ENCODE measurements around the gene ANAPC2.
A peak's percentile ranks its signal among the peaks of the same experiment; 100 is the strongest.

ANAPC2 gene

DNA sequence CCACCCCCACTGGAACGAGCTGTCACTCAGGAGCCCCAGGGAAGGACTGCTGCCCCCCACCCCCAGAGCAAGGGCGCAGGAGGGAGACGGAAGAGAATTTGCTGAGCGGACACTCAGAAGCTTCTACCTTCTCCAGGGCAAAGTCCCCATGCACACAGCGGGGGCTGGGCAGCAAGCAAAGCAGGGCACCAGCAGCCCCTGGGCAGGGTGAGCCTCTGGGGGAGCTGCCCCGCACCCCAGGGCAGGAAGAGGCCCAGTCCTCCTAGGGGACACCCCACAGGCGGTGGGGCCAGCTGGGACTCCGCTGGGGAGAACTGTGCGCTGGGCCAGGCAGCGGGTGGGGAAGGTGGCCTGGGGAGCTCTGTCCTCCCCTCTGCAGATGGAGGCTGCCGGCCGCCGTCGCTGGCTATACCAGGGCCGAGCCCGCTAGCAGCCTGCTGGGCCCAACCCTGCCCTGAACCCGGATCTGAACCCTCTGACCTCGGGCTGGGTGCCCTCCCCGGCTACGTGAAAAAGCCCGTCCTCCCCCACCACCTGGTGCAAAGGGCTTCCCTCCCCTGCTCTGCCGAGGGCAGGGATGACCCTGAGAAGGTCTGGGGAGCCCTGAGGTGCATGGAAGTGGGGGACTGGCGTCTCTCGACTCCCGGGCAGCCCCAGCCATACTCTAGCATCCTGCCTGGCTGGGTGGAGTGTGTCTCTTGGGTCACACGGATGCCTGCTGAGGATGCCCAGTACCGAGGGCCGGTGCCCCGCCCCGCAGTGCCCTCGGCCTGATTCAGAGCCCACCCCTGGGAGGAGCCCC, 41.7 kb upstream of the ANAPC2 start:
- Mint-ChIP-seq H3K27ac (no peak overlapping the region), H3K4me1 (peaks cover 14% of the 10 kb centered on the region), H3K4me3 (no peak overlapping the region), H3K27me3 (peaks cover 43% of the 10 kb centered on the region), H3K36me3 (no peaks in the 10 kb centered on the region), H3K9me3 (no peaks in the 10 kb centered on the region)
- no peak for ATAC-seq

DNA sequence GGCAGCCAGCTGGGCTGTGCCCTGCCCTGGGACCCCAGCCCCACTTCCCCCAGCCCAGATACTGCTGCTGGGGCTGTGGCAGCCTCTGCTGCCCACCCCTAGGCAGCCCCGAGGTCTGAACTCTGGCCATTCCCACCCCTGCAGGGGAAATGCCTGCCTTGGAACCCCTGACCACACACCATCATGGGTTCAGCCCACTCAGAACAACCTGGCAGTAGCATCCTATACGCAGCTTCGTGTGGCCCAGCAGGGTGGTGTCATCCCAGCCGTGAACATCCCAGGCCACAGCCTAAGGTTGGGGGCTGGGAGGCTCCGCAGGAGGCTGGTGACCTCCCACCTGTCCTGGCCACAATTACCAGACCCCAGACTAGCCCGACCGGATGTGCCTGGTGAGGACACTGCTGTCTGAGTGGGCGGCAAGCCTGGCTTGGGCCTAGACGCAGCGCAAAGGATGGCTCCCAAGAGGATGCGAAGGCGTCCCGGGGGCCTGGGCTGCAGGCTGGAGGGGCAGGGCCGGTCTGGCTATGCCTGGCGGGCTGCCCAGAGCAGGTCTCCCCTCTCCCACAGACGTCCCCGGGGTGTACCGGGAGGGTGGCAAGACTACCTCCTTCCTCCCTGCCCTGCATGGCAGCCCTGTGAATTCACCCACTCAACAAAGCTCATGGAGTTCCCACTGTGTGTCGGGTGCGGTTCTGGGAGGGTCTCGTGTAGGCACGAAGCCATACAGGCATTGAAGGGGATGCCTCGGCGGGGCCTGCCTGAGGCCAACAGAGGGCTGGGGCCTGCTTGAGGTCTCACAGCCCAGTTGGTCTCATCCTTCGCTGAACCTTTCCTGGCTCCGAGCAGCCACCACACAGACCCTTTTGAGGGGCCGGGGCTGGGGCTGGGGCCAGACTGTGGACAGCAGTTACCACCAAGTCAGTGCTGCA, 40.9 kb upstream of the ANAPC2 start:
- no peaks in the 10 kb centered on the region for H3K36me3 Mint-ChIP-seq
- no peak overlapping the region for H3K27ac Mint-ChIP-seq
- H3K4me1 Mint-ChIP-seq, result peaks cover 7% of the 10 kb centered on the region
- H3K9me3 Mint-ChIP-seq, result no peaks in the 10 kb centered on the region
- ATAC-seq, result no peak
- H3K4me3 Mint-ChIP-seq, result no peak overlapping the region
- peaks cover 35% of the 10 kb centered on the region for H3K27me3 Mint-ChIP-seq

DNA sequence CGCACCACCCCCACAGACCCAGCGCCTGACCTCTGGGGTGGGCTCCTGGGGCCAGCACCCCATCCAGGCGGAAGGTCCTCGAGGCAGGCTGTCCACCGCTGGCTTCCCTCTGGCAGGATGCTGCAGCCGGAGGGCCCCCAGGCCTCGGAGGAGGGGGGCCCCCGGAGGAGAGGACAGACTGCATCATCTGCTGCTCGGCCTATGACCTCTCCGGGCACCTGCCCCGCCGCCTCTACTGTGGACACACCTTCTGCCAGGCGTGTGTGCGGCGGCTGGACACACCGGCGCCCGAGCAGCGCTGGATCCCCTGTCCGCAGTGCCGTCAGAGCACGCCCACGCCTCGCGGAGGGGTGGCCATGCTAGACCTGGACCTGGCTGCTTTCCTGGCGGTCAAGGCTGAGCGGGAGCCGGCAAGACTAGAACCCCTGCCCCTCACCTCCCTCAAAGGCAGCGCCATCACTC, 40.2 kb upstream of the ANAPC2 start:
- H3K27me3 Mint-ChIP-seq, result peaks cover 35% of the 10 kb centered on the region
- H3K36me3 Mint-ChIP-seq, result no peaks in the 10 kb centered on the region
- H3K4me3 Mint-ChIP-seq, result no peak overlapping the region
- no peak overlapping the region for H3K27ac Mint-ChIP-seq
- ATAC-seq, result no peak
- H3K4me1 Mint-ChIP-seq, result peaks cover 13% of the 10 kb centered on the region
- H3K9me3 Mint-ChIP-seq, result no peaks in the 10 kb centered on the region

DNA sequence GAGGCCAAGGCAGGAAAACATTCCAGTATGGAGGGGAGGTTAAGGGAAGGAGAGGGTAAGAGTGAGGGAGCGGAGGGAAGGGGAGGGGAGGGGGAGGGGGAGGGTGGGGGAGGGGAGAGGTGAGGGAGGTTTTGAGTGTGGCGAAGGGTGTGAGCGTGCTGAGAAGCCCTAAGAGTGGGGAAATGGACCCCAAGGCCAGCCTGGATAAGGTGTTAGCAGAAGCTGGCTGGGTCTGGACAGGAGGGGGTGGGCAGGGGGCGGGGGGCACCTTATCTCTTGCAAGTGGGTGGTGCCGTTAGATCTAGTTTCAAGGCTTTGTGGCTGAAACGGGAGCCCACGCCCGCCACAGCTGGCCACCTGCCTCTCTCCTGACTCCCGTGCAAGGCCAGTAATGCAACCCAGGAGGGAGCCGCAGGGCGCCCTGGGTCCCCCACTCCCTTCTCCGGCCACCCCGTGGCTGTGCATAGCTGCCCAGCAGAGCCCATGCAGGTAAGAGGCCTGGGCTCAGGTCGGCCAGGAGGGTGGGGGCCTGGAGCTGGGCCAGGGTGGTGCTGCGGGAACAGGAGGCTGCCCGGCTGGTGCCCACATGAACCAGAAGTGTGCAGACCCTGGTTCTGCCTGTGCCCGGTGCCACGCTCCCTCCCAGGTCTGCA, 39.6 kb upstream of the ANAPC2 start:
- Mint-ChIP-seq H3K4me1 (peaks cover 16% of the 10 kb centered on the region), H3K36me3 (no peaks in the 10 kb centered on the region), H3K27ac (peak overlapping the region; percentile 58), H3K27me3 (peaks cover 35% of the 10 kb centered on the region), H3K9me3 (no peaks in the 10 kb centered on the region), H3K4me3 (no peak overlapping the region)
- no peak for ATAC-seq

DNA sequence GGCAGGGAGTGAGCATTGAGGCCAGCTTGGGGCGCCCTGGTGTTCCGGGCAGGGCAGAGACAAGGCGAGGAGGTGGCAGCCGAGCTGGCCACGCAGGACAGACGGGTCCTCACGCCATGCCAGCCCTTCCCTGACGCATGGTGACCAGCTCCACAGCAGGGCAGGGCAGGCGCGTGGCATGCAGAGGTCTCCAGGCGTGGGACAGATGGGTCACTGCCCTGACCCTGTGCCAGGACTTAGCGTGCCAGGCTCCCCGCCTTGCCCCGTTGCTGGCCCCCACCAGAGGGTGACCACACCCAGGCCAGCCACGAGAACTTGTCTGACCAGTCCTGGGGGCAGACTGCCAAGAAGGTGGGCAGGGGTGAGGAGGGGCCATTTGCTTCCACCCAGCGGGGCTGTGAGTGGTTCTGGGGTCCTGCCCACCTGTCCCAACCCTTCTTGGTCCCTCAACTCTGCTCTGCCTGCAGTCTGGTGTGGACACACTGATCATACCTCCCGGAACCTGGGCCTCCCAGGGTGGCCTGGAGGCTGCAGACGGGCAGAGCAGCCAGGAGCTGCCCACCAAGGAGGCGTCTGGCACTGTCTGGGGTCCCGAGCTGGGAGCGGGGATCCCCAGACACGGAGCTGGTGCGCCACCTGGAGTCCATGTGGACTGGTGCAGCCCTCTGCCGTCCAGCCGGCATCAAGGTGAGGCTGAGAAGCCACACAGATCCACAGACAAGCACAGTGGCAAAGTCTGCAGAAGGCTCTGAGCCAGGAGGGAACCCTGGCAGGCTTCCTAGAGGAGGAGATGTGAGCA, 38.9 kb upstream of the ANAPC2 start, which contains the start of gene RNF224:
Gene RNF224 (plus strand): TSS at position 449 of the 799 bp plus-strand sequence. CDS start 834 bp downstream, outside the sequence.
- Mint-ChIP-seq H3K27me3 (peaks cover 31% of the 10 kb centered on the region), H3K9me3 (no peaks in the 10 kb centered on the region), H3K36me3 (no peaks in the 10 kb centered on the region), H3K4me3 (no peak within 1 kb of the TSS), H3K4me1 (peaks cover 20% of the 10 kb centered on the region), H3K27ac (peak within 1 kb of the TSS; percentile 58)
- ATAC-seq, result peak; percentile 60

DNA sequence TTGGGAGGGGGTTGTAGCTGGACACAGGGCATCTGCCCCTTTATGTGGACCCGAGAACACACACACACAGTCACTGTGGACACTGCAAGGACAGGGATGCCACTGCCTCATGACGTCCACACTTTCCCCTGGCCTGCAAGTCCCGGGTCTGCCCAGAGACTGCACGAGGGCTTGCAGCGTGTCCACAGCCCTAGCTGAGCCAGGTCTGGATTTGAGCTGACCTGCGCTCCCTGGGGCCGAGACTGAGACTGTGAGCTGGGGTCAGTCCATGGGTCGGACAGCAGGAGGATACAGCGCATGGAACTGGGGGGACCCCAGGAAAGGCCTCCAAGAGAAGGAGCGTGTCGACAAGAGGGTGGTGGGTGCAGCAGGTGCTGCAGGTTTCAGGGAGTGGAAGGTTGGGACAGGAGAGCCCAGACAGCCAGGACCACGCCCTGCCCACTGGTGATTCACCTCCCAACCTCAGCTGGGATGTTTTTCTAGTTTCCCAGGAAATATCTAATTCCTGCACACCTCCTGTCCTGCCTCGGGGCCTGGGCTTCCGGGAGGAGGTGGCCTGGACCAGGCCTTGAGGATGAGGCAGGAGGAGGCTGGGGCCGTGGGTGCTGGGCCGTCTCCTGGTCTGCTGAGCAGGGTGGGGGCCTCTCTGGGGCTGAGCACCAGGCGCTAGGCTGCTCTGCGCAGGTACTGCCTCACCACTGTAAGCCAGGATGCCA, 38.1 kb upstream of the ANAPC2 start:
- Mint-ChIP-seq H3K36me3 (no peaks in the 10 kb centered on the region), H3K27ac (no peak overlapping the region), H3K4me1 (peaks cover 20% of the 10 kb centered on the region), H3K9me3 (no peaks in the 10 kb centered on the region), H3K27me3 (peaks cover 24% of the 10 kb centered on the region), H3K4me3 (no peak overlapping the region)
- ATAC-seq, result no peak

DNA sequence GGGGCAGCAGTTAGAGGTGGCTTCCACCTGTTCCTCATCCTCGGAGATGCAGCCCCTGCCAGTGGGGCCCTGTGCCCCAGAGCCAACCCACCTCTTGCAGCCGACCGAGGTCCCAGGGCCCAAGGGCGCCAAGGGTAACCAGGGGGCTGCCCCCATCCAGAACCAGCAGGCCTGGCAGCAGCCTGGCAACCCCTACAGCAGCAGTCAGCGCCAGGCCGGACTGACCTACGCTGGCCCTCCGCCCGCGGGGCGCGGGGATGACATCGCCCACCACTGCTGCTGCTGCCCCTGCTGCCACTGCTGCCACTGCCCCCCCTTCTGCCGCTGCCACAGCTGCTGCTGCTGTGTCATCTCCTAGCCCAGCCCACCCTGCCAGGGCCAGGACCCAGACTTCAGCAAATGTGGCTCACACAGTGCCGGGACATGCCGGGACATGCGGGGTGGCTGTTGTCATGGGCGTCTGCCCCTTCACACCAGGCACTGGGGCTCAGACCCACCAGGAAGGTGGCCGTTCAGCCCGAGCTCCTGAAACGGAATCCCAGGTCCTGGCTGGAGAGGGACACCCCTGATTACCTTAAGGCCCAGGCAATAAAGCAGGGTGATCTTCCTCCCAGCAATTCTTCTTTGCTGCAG, 37.5 kb upstream of the ANAPC2 start:
- Mint-ChIP-seq H3K4me3 (no peak overlapping the region), H3K27me3 (peaks cover 17% of the 10 kb centered on the region), H3K27ac (peak overlapping the region; percentile 14), H3K36me3 (no peaks in the 10 kb centered on the region), H3K9me3 (no peaks in the 10 kb centered on the region), H3K4me1 (peaks cover 20% of the 10 kb centered on the region)
- no peak for ATAC-seq

DNA sequence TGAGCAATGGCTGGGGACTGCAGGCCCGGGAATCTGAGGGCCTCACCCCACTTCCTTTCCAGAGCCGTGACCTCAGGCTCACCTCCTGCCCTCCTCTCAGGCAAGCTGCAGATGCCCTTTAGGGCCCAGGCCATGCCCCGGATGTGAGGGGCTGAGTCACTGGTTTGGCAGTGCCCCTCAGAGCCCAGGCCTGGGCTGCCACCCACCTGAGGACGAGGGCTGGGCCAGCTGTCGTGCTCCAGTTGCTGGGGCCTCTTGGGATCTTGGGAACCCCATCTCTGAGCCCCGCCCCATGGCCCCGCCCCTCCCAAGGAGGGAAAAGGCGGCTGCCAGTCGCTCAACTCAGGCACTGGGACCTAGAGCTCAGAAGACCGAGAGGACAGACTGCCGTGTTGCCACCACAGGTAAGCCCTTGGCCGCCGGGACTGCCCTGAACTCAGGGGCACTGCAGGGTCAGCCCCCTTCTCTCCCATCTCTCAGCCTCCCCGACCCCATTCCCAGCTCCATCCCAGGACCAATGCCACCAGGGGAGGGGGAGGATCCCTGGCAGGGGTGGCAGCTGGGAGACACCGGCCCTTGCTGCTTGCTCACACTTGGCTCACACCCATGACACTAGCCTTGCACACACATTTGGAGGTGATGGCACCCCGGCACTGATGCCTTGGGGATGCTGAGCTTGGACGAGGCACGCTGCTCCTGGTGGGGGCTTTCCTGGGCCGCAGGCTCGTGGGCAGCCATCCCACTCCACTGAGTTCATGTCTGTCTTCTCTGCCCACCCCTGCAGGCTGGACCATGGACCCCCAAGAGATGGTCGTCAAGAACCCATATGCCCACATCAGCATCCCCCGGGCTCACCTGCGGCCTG, 36.7 kb upstream of the ANAPC2 start, which contains the start of gene CYSRT1:
Gene CYSRT1 (plus strand): TSS at position 345 of the 865 bp plus-strand sequence. CDS start 448 bp downstream, at position 793.
- Mint-ChIP-seq H3K9me3 (no peaks in the 10 kb centered on the region), H3K4me1 (peaks cover 20% of the 10 kb centered on the region), H3K36me3 (no peaks in the 10 kb centered on the region), H3K27ac (peak within 1 kb of the TSS; percentile 69), H3K4me3 (peak within 1 kb of the TSS; percentile 83), H3K27me3 (peaks cover 9% of the 10 kb centered on the region)
- ATAC-seq, result no peak

DNA sequence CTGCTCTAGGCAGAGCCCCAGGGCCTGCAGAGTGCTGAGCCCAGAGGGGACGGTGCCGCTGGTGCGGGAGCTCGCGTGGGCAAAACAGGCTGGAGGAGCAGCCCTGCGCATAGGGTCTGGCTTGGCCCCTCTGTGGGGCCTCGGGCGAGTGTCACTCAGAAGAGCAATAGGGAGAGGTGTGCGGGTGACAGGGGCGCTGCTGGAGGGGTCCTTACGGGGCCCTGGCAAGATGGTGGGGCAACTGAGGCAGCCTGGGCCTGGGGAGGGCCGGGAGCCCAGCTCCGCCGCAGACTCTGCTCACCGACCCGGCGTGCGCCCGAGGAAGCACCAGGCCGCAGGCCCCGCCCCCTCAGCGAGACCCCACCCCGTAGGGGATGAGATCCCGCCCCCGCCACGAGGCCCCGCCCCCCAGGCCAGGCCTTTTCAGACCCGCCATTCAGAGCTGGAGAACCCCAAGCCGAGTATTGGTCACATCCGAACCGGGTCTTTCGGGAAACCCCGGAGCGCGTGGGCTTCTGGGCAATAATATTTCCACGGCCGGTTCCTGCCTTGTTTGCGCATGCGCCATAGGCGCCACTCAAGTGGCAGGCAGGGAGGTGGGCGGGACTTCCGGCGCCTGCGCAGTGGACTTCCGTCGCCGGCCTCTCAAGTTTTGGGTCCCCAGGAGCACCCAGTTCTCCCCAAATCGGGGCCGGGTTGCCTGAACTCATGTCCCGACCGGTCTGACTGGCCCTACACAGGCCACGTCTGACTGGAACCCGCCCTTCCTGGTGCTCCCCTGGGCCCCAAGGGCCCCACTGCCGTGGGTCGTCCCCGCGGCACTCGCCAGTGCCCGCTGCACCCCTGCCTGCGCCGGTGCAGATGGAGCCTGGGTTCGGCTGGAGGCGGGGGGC, 35.0 kb upstream of the ANAPC2 start:
- Mint-ChIP-seq H3K4me1 (peaks cover 20% of the 10 kb centered on the region), H3K27me3 (peaks cover 9% of the 10 kb centered on the region), H3K4me3 (peak overlapping the region; percentile 83), H3K27ac (peak overlapping the region; percentile 69), H3K9me3 (no peaks in the 10 kb centered on the region), H3K36me3 (no peaks in the 10 kb centered on the region)
- peak; percentile 88 for ATAC-seq

DNA sequence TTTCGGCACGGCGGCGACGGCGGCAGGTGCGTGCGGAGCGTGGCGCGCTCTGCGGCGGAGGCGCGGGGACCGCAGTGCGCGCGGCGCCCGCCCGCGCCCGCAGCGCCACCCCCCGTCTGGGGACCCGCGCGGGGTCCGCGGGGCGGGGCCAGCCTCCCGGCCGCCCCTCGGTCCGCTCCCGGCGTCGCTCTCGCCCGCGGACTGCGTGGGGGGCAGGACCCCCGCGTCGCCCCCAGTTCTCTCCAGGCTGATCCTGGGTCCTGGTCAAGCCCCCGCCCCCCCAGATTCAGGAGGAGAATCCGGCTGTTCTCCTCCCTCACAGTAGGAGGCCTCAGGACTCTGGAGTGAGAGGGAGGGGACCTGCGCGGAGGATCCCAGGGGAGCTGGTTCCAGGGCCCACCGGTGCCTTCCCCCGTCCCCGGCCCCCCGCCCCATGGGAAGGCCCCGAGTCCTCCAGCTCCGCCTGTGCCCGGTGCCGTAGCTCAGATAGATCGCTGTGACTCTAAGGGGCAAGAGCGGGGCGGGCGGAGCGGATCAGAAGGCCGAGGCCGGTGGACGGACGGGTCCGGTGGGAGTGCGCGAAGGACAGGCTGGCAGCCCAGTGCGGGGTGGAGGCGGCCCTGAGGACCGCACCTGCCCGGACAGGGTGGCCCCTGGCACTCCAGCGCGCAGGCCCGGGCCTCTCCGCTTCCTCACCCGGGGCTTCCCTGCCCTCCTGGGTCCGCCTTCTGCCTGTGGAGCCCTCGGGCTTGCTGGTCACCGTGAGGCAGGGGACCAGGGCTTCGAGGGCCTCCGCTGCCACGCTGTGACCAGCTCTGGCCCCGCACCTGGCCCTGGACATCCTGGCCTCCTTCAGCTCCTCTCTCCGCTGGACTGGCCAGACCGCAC, 34.1 kb upstream of the ANAPC2 start, which contains the start of gene RNF208:
Gene RNF208 (minus strand): TSS at position 51 of the 888 bp plus-strand sequence. CDS start 1,028 bp downstream, outside the sequence.
- H3K27ac Mint-ChIP-seq, result peak within 1 kb of the TSS; percentile 69
- H3K4me1 Mint-ChIP-seq, result peaks cover 15% of the 10 kb centered on the region
- H3K4me3 Mint-ChIP-seq, result peak within 1 kb of the TSS; percentile 83
- peaks cover 3% of the 10 kb centered on the region for H3K27me3 Mint-ChIP-seq
- H3K36me3 Mint-ChIP-seq, result no peaks in the 10 kb centered on the region
- no peaks in the 10 kb centered on the region for H3K9me3 Mint-ChIP-seq
- peak; percentile 1 for ATAC-seq

DNA sequence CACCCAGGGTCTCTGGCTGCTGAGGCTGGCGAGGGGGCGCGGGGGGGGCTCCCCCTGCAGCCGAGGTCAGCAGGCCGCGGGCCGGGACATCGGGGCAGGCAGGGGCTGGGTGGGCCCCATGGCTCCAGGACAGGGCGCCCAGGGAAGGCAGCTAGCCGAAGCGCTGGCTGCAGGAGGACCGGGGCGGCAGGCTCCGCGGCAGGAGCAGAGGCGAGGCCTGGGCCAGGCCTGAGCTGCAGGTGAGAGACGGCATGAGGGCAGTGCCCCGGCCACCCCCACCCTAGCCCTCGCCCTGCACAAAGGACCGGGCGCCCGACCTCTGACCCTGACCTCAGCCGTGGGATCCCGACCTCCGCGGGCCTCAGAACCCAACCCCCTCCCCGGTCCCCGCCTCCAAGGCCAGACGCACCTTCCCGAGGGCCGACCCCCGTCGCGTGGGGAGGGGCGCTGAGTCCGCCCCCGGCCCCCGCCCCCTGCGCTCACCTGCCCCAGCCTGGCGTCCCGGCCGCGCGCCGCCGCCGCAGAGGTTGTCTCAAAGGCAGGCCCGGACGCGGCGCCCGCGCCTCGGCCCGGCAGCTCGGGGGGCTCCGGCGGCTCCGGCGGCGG, 33.2 kb upstream of the ANAPC2 start:
- Mint-ChIP-seq H3K4me3 (no peak overlapping the region), H3K4me1 (peaks cover 13% of the 10 kb centered on the region), H3K9me3 (no peaks in the 10 kb centered on the region), H3K27me3 (no peaks in the 10 kb centered on the region), H3K36me3 (peaks cover 7% of the 10 kb centered on the region), H3K27ac (no peak overlapping the region)
- ATAC-seq, result no peak

Data from stimulated activated memory B cell treated with anti-CD40 and anti-IgM and Interleukin-4, amounts not matched to agents 10 μg/mL and 1 μg/mL and 100 μg/mL, for 72 hours (primary cell).